Thyroid gland (tissue), 4 donors: ENCODE results near the gene PABPC1L. TPM values are rescaled to one million over a fixed set of nuclear protein-coding genes. Genes with fewer than 3 reads are reported as not detected.

Experiments
- DNase-seq, 2 donors: peaks; one replicate each; pipeline ENCODE4 v3.0.0-alpha.2; 2019
- H3K27ac ChIP-seq, 3 donors: fragments of 200-600 bp; sonication (generic); 1 replicate in 2 of 3; 2 replicates in 1 of 3; pipeline ENCODE4 v1.5.1; 2016 to 2019; ENCODE audit warnings: mild to moderate bottlenecking in 1 of 3, moderate library complexity in 1 of 3
- H3K27me3 ChIP-seq: fragments of 200-600 bp; sonication (generic); one replicate; pipeline ENCODE4 v1.5.1; 2019
- H3K36me3 ChIP-seq, 2 donors: fragments of 200-600 bp; sonication (generic); one replicate each; pipeline ENCODE4 v1.5.1; 2016 to 2019
- H3K4me1 ChIP-seq, 2 donors: fragments of 200-600 bp; sonication (generic); one replicate each; pipeline ENCODE4 v1.5.1; 2017 to 2019
- H3K4me3 ChIP-seq, 3 donors: fragments of 200-600 bp; sonication (generic); replicated peaks in 1 of 3; 1 replicate in 2 of 3; 2 replicates in 1 of 3; pipeline ENCODE4 v1.5.1; 2016; ENCODE audit warnings: mild to moderate bottlenecking in 1 of 3
- H3K9me3 ChIP-seq: fragments of 200-600 bp; sonication (generic); one replicate; pipeline ENCODE4 v1.5.1; 2017
- POLR2A ChIP-seq, 2 donors: fragments of 450-650 bp; IDR thresholded peaks; one replicate each; pipeline ENCODE4 v1.6.1; 2017; ENCODE audit warnings: antibody characterized with exemption in 2 of 2, mild to moderate bottlenecking in 2 of 2, moderate library complexity in 1 of 2
- WGBS, 2 donors: methylation state at CpG; one replicate each; pipeline ENCODE4 v1.1.5; 2017; 5-methylcytosine and 5-hydroxymethylcytosine counted together
- intact Hi-C: fragments of 100-400 bp; cut with DNase I; formaldehyde crosslinking; loops from one replicate; pipeline ENCODE4 v1.15.1; 2023
- total RNA-seq, 4 donors: library from RNA; depleted of rRNA; stranded (reverse); fragments of >200 nt; gene quantifications; one replicate each; pipeline ENCODE4 v1.2.3, GENCODE V29; 2016
- TF ChIP-seq, protein P1 (sequence below), 6 experiments: fragments of 200-600 bp in 3 of 6; fragments of 450-650 bp in 3 of 6; sonication (generic) in 3 of 6; IDR thresholded peaks; one replicate each; pipeline ENCODE4 v1.5.1; 2016 to 2019; ENCODE audit warnings: antibody characterized with exemption in 6 of 6, mild to moderate bottlenecking in 2 of 6, inconsistent platforms in 1 of 6, moderate library complexity in 1 of 6

PABPC1L gene
- total RNA-seq, 4 donors from 2014 or later, result 26.5 to 53.8 (median 31.9) TPM

DNA sequence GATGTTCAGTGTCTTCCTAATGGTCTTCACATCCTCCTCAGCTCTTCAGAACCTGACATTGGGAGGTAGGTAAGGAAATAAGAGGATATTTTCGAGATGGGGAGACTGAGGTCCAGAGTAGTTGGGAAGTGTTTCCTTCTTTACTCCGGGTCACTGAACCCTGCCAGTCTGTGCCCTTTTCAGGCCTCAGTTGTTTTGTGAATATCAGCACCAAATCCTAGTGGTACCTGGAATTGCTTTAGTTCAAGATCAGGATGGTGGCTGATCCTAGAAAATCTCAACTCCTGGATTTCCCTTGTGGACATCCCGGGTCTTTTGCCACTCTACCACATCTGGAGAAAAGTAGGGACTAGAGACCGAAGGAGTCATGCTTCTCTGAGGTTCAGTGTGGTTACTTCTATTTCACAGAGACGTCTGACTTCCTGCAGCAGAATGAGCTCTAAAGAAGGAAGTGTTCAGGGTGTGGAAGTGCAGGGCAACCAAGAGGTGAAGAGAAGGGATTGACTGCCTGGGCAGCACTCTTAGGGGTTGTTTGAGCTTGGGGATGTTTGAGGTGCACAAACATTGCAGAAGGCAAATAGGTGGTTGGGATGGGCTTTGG is 57.4 kb downstream of the PABPC1L start:
- 34 to 48% methylated on average over 5 of the region's 5 CpGs for WGBS, 2 donors
- intact Hi-C loops, result loop anchor here (5.0 kb wide), 1 partner anchor 1510 kb away; the partner anchor contains the start of gene SRSF6
- no peaks in the 10 kb centered on the region for H3K27me3 ChIP-seq
- TF ChIP-seq, protein P1, sequence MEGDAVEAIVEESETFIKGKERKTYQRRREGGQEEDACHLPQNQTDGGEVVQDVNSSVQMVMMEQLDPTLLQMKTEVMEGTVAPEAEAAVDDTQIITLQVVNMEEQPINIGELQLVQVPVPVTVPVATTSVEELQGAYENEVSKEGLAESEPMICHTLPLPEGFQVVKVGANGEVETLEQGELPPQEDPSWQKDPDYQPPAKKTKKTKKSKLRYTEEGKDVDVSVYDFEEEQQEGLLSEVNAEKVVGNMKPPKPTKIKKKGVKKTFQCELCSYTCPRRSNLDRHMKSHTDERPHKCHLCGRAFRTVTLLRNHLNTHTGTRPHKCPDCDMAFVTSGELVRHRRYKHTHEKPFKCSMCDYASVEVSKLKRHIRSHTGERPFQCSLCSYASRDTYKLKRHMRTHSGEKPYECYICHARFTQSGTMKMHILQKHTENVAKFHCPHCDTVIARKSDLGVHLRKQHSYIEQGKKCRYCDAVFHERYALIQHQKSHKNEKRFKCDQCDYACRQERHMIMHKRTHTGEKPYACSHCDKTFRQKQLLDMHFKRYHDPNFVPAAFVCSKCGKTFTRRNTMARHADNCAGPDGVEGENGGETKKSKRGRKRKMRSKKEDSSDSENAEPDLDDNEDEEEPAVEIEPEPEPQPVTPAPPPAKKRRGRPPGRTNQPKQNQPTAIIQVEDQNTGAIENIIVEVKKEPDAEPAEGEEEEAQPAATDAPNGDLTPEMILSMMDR (IDR thresholded peaks at IDR 0.05), result no peak
- no peak for TF ChIP-seq POLR2A (IDR thresholded peaks at IDR 0.05)
- H3K36me3 ChIP-seq, result no peaks in the 10 kb centered on the region
- DNase-seq, result no peak
- H3K4me3 ChIP-seq, result peak overlapping the region; percentile 61 to 96 (median 90)
- H3K4me1 ChIP-seq, result peaks cover 9 to 28% of the 10 kb centered on the region in 2 donors
- no peaks in the 10 kb centered on the region for H3K9me3 ChIP-seq
- H3K27ac ChIP-seq, result peak overlapping the region in 2 of 3 donors; percentile 82 to 90

GRCh38 chr20:44969300-44969894 is 59.5 kb downstream of the PABPC1L start:
- 65 to 66% methylated on average over 3 of the region's 3 CpGs for WGBS, 2 donors
- peaks cover 9 to 28% of the 10 kb centered on the region in 2 donors for H3K4me1 ChIP-seq
- no peak for DNase-seq
- H3K4me3 ChIP-seq, result no peak overlapping the region
- no peaks in the 10 kb centered on the region for H3K27me3 ChIP-seq
- H3K27ac ChIP-seq, result no peak overlapping the region
- peaks cover 4 to 12% of the 10 kb centered on the region in 2 donors for H3K36me3 ChIP-seq
- no peaks in the 10 kb centered on the region for H3K9me3 ChIP-seq
- TF ChIP-seq POLR2A (IDR thresholded peaks at IDR 0.05), result no peak
- TF ChIP-seq, protein P1 (IDR thresholded peaks at IDR 0.05), result no peak
- intact Hi-C loops, result loop anchor here (5.0 kb wide), 1 partner anchor 1512 kb away; the partner anchor contains the start of gene SRSF6

GRCh38 chr20:44970243-44970757 is 60.4 kb downstream of the PABPC1L start:
- intact Hi-C loops, result no loop called here
- no peak overlapping the region for H3K4me3 ChIP-seq
- no peak for TF ChIP-seq POLR2A (IDR thresholded peaks at IDR 0.05)
- TF ChIP-seq, protein P1 (IDR thresholded peaks at IDR 0.05), result no peak
- peak overlapping the region in 1 of 3 donors; percentile 39 for H3K27ac ChIP-seq
- no peak for DNase-seq
- peaks cover 9 to 28% of the 10 kb centered on the region in 2 donors for H3K4me1 ChIP-seq
- H3K9me3 ChIP-seq, result no peaks in the 10 kb centered on the region
- H3K27me3 ChIP-seq, result no peaks in the 10 kb centered on the region
- WGBS, 2 donors, result 15 to 16% methylated on average over 1 of the region's 1 CpG
- H3K36me3 ChIP-seq, result peaks cover 13 to 16% of the 10 kb centered on the region in 2 donors

DNA sequence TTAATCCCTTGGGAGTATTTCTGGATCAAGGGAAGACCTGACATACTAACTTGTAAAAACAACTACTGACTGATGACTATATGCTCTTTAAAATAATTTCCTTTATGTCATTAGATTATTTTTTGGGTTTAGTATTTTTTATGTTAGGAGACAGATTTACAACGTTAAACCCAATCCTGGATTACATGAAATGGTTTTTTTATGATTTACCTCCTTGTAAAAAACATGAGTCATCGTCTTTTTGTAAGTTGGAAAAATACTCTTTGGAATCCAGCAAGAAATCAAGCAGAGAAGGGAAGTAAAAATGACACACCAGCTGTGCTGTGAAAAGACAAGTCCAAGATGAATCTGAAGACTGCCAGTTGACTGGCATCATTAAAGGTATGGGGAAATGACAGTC is 63.2 kb downstream of the PABPC1L start:
- 91 to 94% methylated on average over 2 of the region's 2 CpGs for WGBS, 2 donors
- intact Hi-C loops, result no loop called here
- H3K4me3 ChIP-seq, result no peak overlapping the region
- H3K9me3 ChIP-seq, result no peaks in the 10 kb centered on the region
- TF ChIP-seq, protein P1 (IDR thresholded peaks at IDR 0.05), result no peak
- TF ChIP-seq POLR2A (IDR thresholded peaks at IDR 0.05), result no peak
- no peak for DNase-seq
- no peak overlapping the region for H3K27ac ChIP-seq
- H3K27me3 ChIP-seq, result no peaks in the 10 kb centered on the region
- peaks cover 13 to 16% of the 10 kb centered on the region in 2 donors for H3K36me3 ChIP-seq
- peaks cover 0 to 17% of the 10 kb centered on the region in 2 donors for H3K4me1 ChIP-seq

- no peaks in the 10 kb centered on the region for H3K9me3 ChIP-seq
- no peak overlapping the region for H3K27ac ChIP-seq
- TF ChIP-seq, protein P1 (IDR thresholded peaks at IDR 0.05), result no peak
- no peak for TF ChIP-seq POLR2A (IDR thresholded peaks at IDR 0.05)
- intact Hi-C loops, result no loop called here
- DNase-seq, result no peak
- peaks cover 13 to 22% of the 10 kb centered on the region in 2 donors for H3K36me3 ChIP-seq
- 97 to 98% methylated on average over 4 of the region's 4 CpGs for WGBS, 2 donors
- no peaks in the 10 kb centered on the region for H3K4me1 ChIP-seq
- no peak overlapping the region for H3K4me3 ChIP-seq
- H3K27me3 ChIP-seq, result no peaks in the 10 kb centered on the region
Measured at GRCh38 chr20:44976698-44977097, 66.8 kb downstream of the PABPC1L start.
